HepG2 (cell line): Measurements from ENCODE around the gene DHRS7.

Source experiments
- MYC ChIP-seq: sonication (generic); formaldehyde crosslinking; IDR thresholded peaks from 2 replicates; pipeline ENCODE4 v1.9.0; 2021; ENCODE audit warnings: missing genetic modification reagents, borderline replicate concordance
- ZBTB43 ChIP-seq: sonication (generic); formaldehyde crosslinking; conservative IDR thresholded peaks from 2 replicates; pipeline ENCODE4 v1.4.0; 2020; ENCODE audit warnings: missing genetic modification reagents

GRCh38 chr14:60206837-60207533 is 41.8 kb upstream of the DHRS7 start:
- TF ChIP-seq MYC: no peak
- no peak for TF ChIP-seq ZBTB43
